Trophoblast cell (in vitro differentiated cells and primary cell): ENCODE results near the gene SLC7A4.
A peak's percentile ranks its signal among the peaks of the same experiment; 100 is the strongest.

Source experiments
- DNase-seq, 2 donors: peaks; one replicate each; pipeline ENCODE4 v3.0.0-alpha.2; 2016
- H2AFZ ChIP-seq: 2 replicates; pipeline ENCODE4 v1.6.1; 2013; ENCODE audit warnings: low read length, moderate library complexity, mild to moderate bottlenecking; ENCODE audit not compliant: insufficient read depth, poor library complexity
- H2AK5ac ChIP-seq: 2 replicates; pipeline ENCODE4 v1.6.1; 2013; ENCODE audit warnings: mild to moderate bottlenecking, low read length
- H2BK120ac ChIP-seq: 2 replicates; pipeline ENCODE4 v1.6.1; 2013; ENCODE audit warnings: low read length, mild to moderate bottlenecking, moderate library complexity; ENCODE audit not compliant: insufficient read depth, poor library complexity
- H2BK12ac ChIP-seq: 2 replicates; pipeline ENCODE4 v1.6.1; 2013; ENCODE audit warnings: mild to moderate bottlenecking, low read length, moderate library complexity
- H2BK5ac ChIP-seq: 2 replicates; pipeline ENCODE4 v1.6.1; 2013; ENCODE audit warnings: low read length, low read depth, moderate library complexity, mild to moderate bottlenecking; ENCODE audit not compliant: poor library complexity
- H3K14ac ChIP-seq: 2 replicates; pipeline ENCODE4 v1.6.1; 2013; ENCODE audit warnings: mild to moderate bottlenecking, low read length
- H3K18ac ChIP-seq: 2 replicates; pipeline ENCODE4 v1.6.1; 2013; ENCODE audit warnings: mild to moderate bottlenecking, low read length
- H3K23ac ChIP-seq: 2 replicates; pipeline ENCODE4 v1.6.1; 2013; ENCODE audit warnings: low read length
- H3K27ac ChIP-seq: 2 replicates; pipeline ENCODE4 v1.5.1; 2013; ENCODE audit warnings: low read depth, mild to moderate bottlenecking, inconsistent platforms, low read length, moderate library complexity
- H3K27me3 ChIP-seq: 2 replicates; pipeline ENCODE4 v1.6.1; 2013; ENCODE audit warnings: inconsistent platforms, mild to moderate bottlenecking, low read length, moderate library complexity; ENCODE audit not compliant: insufficient read depth
- H3K36me3 ChIP-seq, 2 experiments: 1 replicate in 1 of 2; 2 replicates in 1 of 2; pipeline ENCODE4 v1.6.1; 2013; ENCODE audit warnings: low read length in 2 of 2, mild to moderate bottlenecking in 2 of 2, moderate library complexity in 1 of 2; ENCODE audit not compliant: insufficient read depth in 2 of 2, control insufficient read depth in 1 of 2
- H3K4ac ChIP-seq: 2 replicates; pipeline ENCODE4 v1.6.1; 2013; ENCODE audit warnings: low read depth, mild to moderate bottlenecking, low read length, moderate library complexity
- H3K4me1 ChIP-seq, 2 experiments: 1 replicate in 1 of 2; 2 replicates in 1 of 2; pipeline ENCODE4 v1.6.1; 2013; ENCODE audit warnings: low read length in 2 of 2, mild to moderate bottlenecking in 2 of 2, moderate library complexity in 1 of 2; ENCODE audit not compliant: insufficient read depth in 2 of 2, control insufficient read depth in 1 of 2
- H3K4me2 ChIP-seq: 2 replicates; pipeline ENCODE4 v1.6.1; 2013; ENCODE audit warnings: inconsistent platforms, mild to moderate bottlenecking, low read length, moderate library complexity
- H3K4me3 ChIP-seq: 2 replicates; pipeline ENCODE4 v1.5.1; 2013; ENCODE audit warnings: mild to moderate bottlenecking, low read depth, low read length, inconsistent platforms
- H3K79me1 ChIP-seq: one replicate; pipeline ENCODE4 v1.6.1; 2013; ENCODE audit warnings: low read length
- H3K79me2 ChIP-seq: 2 replicates; pipeline ENCODE4 v1.6.1; 2013; ENCODE audit warnings: low read length, mild to moderate bottlenecking; ENCODE audit not compliant: control insufficient read depth, insufficient read depth, poor library complexity
- H3K9ac ChIP-seq: 2 replicates; pipeline ENCODE4 v1.6.1; 2013; ENCODE audit warnings: mild to moderate bottlenecking, low read length
- H3K9me3 ChIP-seq: 2 replicates; pipeline ENCODE4 v1.6.1; 2013; ENCODE audit warnings: low read depth, mild to moderate bottlenecking, control low read depth, inconsistent platforms, low read length; ENCODE audit not compliant: insufficient read depth
- H4K12ac ChIP-seq: 2 replicates; pipeline ENCODE4 v1.6.1; 2013; ENCODE audit warnings: low read depth, mild to moderate bottlenecking, low read length, moderate library complexity
- H4K8ac ChIP-seq: 2 replicates; pipeline ENCODE4 v1.6.1; 2013; ENCODE audit warnings: low read depth, mild to moderate bottlenecking, low read length, moderate library complexity
- H4K91ac ChIP-seq: one replicate; pipeline ENCODE4 v1.6.1; 2013; ENCODE audit warnings: low read depth, mild to moderate bottlenecking, low read length, moderate library complexity
- WGBS: extraction: QIAGEN DNeasy Blood & Tissue Kit; methylation state at CpG from one replicate; pipeline ENCODE4 v1.1.7; 2013; ENCODE audit warnings: missing lambda C conversion rate; ENCODE audit not compliant: insufficient read length, insufficient coverage; ENCODE audit errors: extremely low coverage; 5-methylcytosine and 5-hydroxymethylcytosine counted together

Gene SLC7A4

GRCh38 chr22:21020802-21021429, 11.4 kb downstream of the SLC7A4 start:
- no peak overlapping the region for H2BK12ac ChIP-seq
- H3K79me2 ChIP-seq, result no peaks in the 10 kb centered on the region
- no peak overlapping the region for H3K4ac ChIP-seq
- no peak overlapping the region for H4K12ac ChIP-seq
- no CpG with 5 or more reads among the region's 7 CpGs for WGBS
- H2BK5ac ChIP-seq, result no peak overlapping the region
- no peak overlapping the region for H2AK5ac ChIP-seq
- no peak overlapping the region for H3K9ac ChIP-seq
- H3K4me3 ChIP-seq, result no peak overlapping the region
- H3K18ac ChIP-seq, result no peak overlapping the region
- H3K9me3 ChIP-seq, result no peaks in the 10 kb centered on the region
- H4K91ac ChIP-seq, result no peak overlapping the region
- H4K8ac ChIP-seq, result no peak overlapping the region
- no peak overlapping the region for H3K27ac ChIP-seq
- no peaks in the 10 kb centered on the region for H3K36me3 ChIP-seq
- DNase-seq, result peak in 1 of 2 donors; percentile 36
- no peak overlapping the region for H2BK120ac ChIP-seq
- H3K14ac ChIP-seq, result no peak overlapping the region
- H3K4me1 ChIP-seq, result no peaks in the 10 kb centered on the region
- H3K27me3 ChIP-seq, result no peaks in the 10 kb centered on the region
- H3K23ac ChIP-seq, result no peak overlapping the region
- H3K79me1 ChIP-seq, result no peaks in the 10 kb centered on the region
- H3K4me2 ChIP-seq, result no peak overlapping the region
- H2AFZ ChIP-seq, result no peak overlapping the region

GRCh38 chr22:21018314-21018713, 14.0 kb downstream of the SLC7A4 start:
- no peak overlapping the region for H3K4ac ChIP-seq
- no peak overlapping the region for H4K91ac ChIP-seq

GRCh38 chr22:21016644-21017420, 15.5 kb downstream of the SLC7A4 start:
- H3K14ac ChIP-seq, result no peak overlapping the region
- no peak overlapping the region for H2BK12ac ChIP-seq
- H4K91ac ChIP-seq, result no peak overlapping the region
- H2BK5ac ChIP-seq, result no peak overlapping the region
- peaks cover 3% of the 10 kb centered on the region for H3K79me1 ChIP-seq
- no peak overlapping the region for H3K9ac ChIP-seq
- H3K79me2 ChIP-seq, result no peaks in the 10 kb centered on the region
- DNase-seq, result peak; percentile 49 to 68
- H2BK120ac ChIP-seq, result no peak overlapping the region
- no peaks in the 10 kb centered on the region for H3K36me3 ChIP-seq
- no peaks in the 10 kb centered on the region for H3K9me3 ChIP-seq
- no peak overlapping the region for H2AFZ ChIP-seq
- H4K12ac ChIP-seq, result no peak overlapping the region
- H3K4me3 ChIP-seq, result peak overlapping the region; percentile 4
- WGBS, result no CpG with 5 or more reads among the region's 13 CpGs
- H4K8ac ChIP-seq, result no peak overlapping the region
- no peak overlapping the region for H2AK5ac ChIP-seq
- H3K4ac ChIP-seq, result no peak overlapping the region
- H3K23ac ChIP-seq, result no peak overlapping the region
- no peak overlapping the region for H3K4me2 ChIP-seq
- H3K4me1 ChIP-seq, result peaks cover 15 to 18% of the 10 kb centered on the region in 2 experiments
- no peaks in the 10 kb centered on the region for H3K27me3 ChIP-seq
- no peak overlapping the region for H3K27ac ChIP-seq
- H3K18ac ChIP-seq, result no peak overlapping the region

More at GRCh38 chr22:21018314-21018713, 14.0 kb downstream of the SLC7A4 start:
- H2BK120ac ChIP-seq, result no peak overlapping the region
- no peak overlapping the region for H2BK12ac ChIP-seq
- no peak overlapping the region for H3K4me2 ChIP-seq
- no peak overlapping the region for H3K14ac ChIP-seq
- H3K9ac ChIP-seq, result no peak overlapping the region
- no peaks in the 10 kb centered on the region for H3K36me3 ChIP-seq
- H2AFZ ChIP-seq, result no peak overlapping the region
- H3K79me2 ChIP-seq, result no peaks in the 10 kb centered on the region
- H3K4me3 ChIP-seq, result no peak overlapping the region
- no peaks in the 10 kb centered on the region for H3K27me3 ChIP-seq
- no peak overlapping the region for H4K12ac ChIP-seq
- no peak overlapping the region for H3K27ac ChIP-seq
- H3K4me1 ChIP-seq, result peaks cover 15 to 18% of the 10 kb centered on the region in 2 experiments
- no peak overlapping the region for H4K8ac ChIP-seq
- H2AK5ac ChIP-seq, result no peak overlapping the region
- H3K23ac ChIP-seq, result no peak overlapping the region
- H3K9me3 ChIP-seq, result no peaks in the 10 kb centered on the region
- H3K79me1 ChIP-seq, result peaks cover 3% of the 10 kb centered on the region
- no peak overlapping the region for H2BK5ac ChIP-seq
- H3K18ac ChIP-seq, result no peak overlapping the region
- no peak for DNase-seq
- no CpG with 5 or more reads among the region's 4 CpGs for WGBS

GRCh38 chr22:21015466-21016006, 16.8 kb downstream of the SLC7A4 start:
- Histone ChIP-seq H3K4me2 (no peak overlapping the region), H4K8ac (no peak overlapping the region), H2BK120ac (no peak overlapping the region), H3K9ac (no peak overlapping the region), H3K27ac (no peak overlapping the region), H2AK5ac (no peak overlapping the region), H3K4me1 (peaks cover 15 to 18% of the 10 kb centered on the region in 2 experiments), H3K36me3 (no peaks in the 10 kb centered on the region), H3K27me3 (no peaks in the 10 kb centered on the region), H4K91ac (peak overlapping the region; percentile 15), H4K12ac (no peak overlapping the region), H3K79me2 (no peaks in the 10 kb centered on the region), H3K4me3 (no peak overlapping the region), H3K9me3 (no peaks in the 10 kb centered on the region), H2BK12ac (peak overlapping the region; percentile 20), H3K18ac (peak overlapping the region; percentile 4), H3K4ac (no peak overlapping the region), H2BK5ac (no peak overlapping the region), H3K23ac (no peak overlapping the region), H3K79me1 (peaks cover 3% of the 10 kb centered on the region), H3K14ac (no peak overlapping the region), H2AFZ (no peak overlapping the region)
- no CpG with 5 or more reads among the region's 10 CpGs for WGBS
- DNase-seq, result no peak
